Gastroesophageal sphincter (tissue), 4 donors: Measurements from ENCODE around the gene RPS3. TPM values are rescaled to one million over a fixed set of nuclear protein-coding genes. Genes with fewer than 3 reads are reported as not detected.
A peak's percentile ranks its signal among the peaks of the same experiment; 100 is the strongest.

Experiments used
- ATAC-seq: fragments of 150-250 bp; one replicate; pipeline ENCODE4 v1.9.1; 2016; ENCODE audit warnings: mild to moderate bottlenecking, moderate library complexity
- H3K27ac ChIP-seq, 4 donors: fragments of 200-600 bp; sonication (generic) in 3 of 4; 1 replicate in 3 of 4; 2 replicates in 1 of 4; pipeline ENCODE4 v1.5.1; 2016 to 2019
- H3K27me3 ChIP-seq: fragments of 200-600 bp; sonication (generic); one replicate; pipeline ENCODE4 v1.5.1; 2019
- H3K36me3 ChIP-seq, 2 donors: fragments of 200-600 bp; sonication (generic); one replicate each; pipeline ENCODE4 v1.5.1; 2019; ENCODE audit warnings: control low read depth in 1 of 2
- H3K4me1 ChIP-seq, 3 donors: fragments of 200-600 bp; sonication (generic); 1 replicate in 2 of 3; 2 replicates in 1 of 3; pipeline ENCODE4 v1.5.1; 2016 to 2019; ENCODE audit warnings: control low read depth in 2 of 3
- H3K4me3 ChIP-seq, 2 donors: fragments of 200-600 bp; sonication (generic); one replicate each; pipeline ENCODE4 v1.5.1; 2019; ENCODE audit warnings: mild to moderate bottlenecking in 1 of 2, moderate library complexity in 1 of 2
- H3K9me3 ChIP-seq, 3 donors: fragments of 200-600 bp; sonication (generic); one replicate each; pipeline ENCODE4 v1.5.1; 2017 to 2019; ENCODE audit warnings: control low read depth in 2 of 3
- CTCF ChIP-seq, 4 experiments: fragments of 200-600 bp in 2 of 4; fragments of 450-650 bp in 2 of 4; sonication (generic) in 1 of 4; IDR thresholded peaks; one replicate each; pipeline ENCODE4 v1.5.1; 2017 to 2019; ENCODE audit warnings: antibody characterized with exemption in 4 of 4, mild to moderate bottlenecking in 2 of 4, moderate library complexity in 2 of 4
- EP300 ChIP-seq: sonication (generic); formaldehyde crosslinking; IDR thresholded peaks from one replicate; pipeline ENCODE4 v1.6.1; 2017; ENCODE audit warnings: antibody characterized with exemption, mild to moderate bottlenecking
- POLR2A ChIP-seq, 2 donors: fragments of 450-650 bp; IDR thresholded peaks; one replicate each; pipeline ENCODE4 v1.6.1; 2017; ENCODE audit warnings: antibody characterized with exemption in 2 of 2, mild to moderate bottlenecking in 2 of 2, moderate library complexity in 1 of 2
- POLR2AphosphoS5 ChIP-seq: sonication (generic); formaldehyde crosslinking; IDR thresholded peaks from one replicate; pipeline ENCODE4 v1.6.1; 2017; ENCODE audit warnings: antibody characterized with exemption
- WGBS, 2 donors: methylation state at CpG; one replicate each; pipeline ENCODE4 v1.1.5; 2018; ENCODE audit warnings: low coverage in 1 of 2; 5-methylcytosine and 5-hydroxymethylcytosine counted together
- total RNA-seq, 4 donors: library from RNA; depleted of rRNA; stranded (reverse); fragments of >200 nt; gene quantifications; one replicate each; pipeline ENCODE4 v1.1.0, GENCODE V29; 2016

The RPS3 gene
- total RNA-seq, 4 donors from 2014 or later, result 767 to 1,946 (median 1,260) TPM

- 53 to 76% methylated on average over 3 to 8 of the region's 8 CpGs for WGBS, 2 donors
- TF ChIP-seq EP300 (no peak), POLR2AphosphoS5 (no peak), CTCF (IDR thresholded peaks at IDR 0.05) (no peak), POLR2A (IDR thresholded peaks at IDR 0.05) (no peak)
- no peaks in the 10 kb centered on the region for H3K4me1 ChIP-seq
- no peak overlapping the region for H3K4me3 ChIP-seq
- no peak for ATAC-seq
- no peaks in the 10 kb centered on the region for H3K9me3 ChIP-seq
- H3K27me3 ChIP-seq, result no peaks in the 10 kb centered on the region
- H3K27ac ChIP-seq, result no peak overlapping the region
- H3K36me3 ChIP-seq, result no peaks in the 10 kb centered on the region
These were observed 5.1 kb upstream of the RPS3 start for GRCh38 chr11:75394085-75394840.

GRCh38 chr11:75398906-75399305, 412 bp upstream of the RPS3 start:
- Histone ChIP-seq H3K4me1 (peaks cover 0 to 37% (median 11%) of the 10 kb centered on the region in 3 donors), H3K27me3 (no peaks in the 10 kb centered on the region), H3K4me3 (no peak overlapping the region), H3K36me3 (peaks cover 0 to 31% of the 10 kb centered on the region in 2 donors), H3K27ac (peak overlapping the region in 2 of 4 donors; percentile 89 to 96), H3K9me3 (no peaks in the 10 kb centered on the region)
- ATAC-seq, result no peak
- no peak for TF ChIP-seq POLR2A (IDR thresholded peaks at IDR 0.05)
- TF ChIP-seq EP300, result no peak
- TF ChIP-seq POLR2AphosphoS5, result no peak
- TF ChIP-seq CTCF (IDR thresholded peaks at IDR 0.05), result no peak
- 66% methylated on average over 8 of the region's 8 CpGs; no CpG with 5 or more reads in 1 of the 2 donors for WGBS, 2 donors

DNA sequence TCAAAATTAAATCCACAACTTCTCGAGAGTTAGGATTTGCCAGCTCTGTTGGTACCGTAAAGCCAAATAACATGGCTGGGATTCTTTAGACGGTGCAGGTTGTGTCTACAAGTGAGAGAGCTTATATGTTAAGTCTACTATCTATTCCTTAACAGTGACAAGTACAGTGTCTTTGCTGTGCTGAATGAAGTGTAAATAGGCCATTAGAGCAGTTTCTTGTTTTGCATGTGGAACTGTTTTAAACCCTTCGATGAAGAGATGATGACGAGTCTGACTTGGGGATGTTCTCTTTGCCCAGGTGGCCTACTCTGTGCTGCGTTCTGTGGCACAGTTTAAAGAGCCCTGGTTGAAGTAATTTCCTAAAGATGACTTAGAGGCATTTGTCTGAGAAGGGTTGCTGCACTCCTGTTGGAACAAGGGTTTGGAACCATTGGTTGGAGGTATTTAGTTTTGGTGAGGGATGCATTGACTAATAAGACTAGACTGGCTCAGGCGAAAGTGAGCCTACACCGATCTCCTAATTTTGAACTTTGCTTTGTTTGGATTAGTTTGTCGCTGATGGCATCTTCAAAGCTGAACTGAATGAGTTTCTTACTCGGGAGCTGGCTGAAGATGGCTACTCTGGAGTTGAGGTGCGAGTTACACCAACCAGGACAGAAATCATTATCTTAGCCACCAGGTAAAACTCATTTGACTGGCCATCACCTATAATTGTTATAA, 988 bp downstream of the RPS3 start:
- no peak for ATAC-seq
- H3K4me1 ChIP-seq, result peaks cover 0 to 37% (median 11%) of the 10 kb centered on the region in 3 donors

DNA sequence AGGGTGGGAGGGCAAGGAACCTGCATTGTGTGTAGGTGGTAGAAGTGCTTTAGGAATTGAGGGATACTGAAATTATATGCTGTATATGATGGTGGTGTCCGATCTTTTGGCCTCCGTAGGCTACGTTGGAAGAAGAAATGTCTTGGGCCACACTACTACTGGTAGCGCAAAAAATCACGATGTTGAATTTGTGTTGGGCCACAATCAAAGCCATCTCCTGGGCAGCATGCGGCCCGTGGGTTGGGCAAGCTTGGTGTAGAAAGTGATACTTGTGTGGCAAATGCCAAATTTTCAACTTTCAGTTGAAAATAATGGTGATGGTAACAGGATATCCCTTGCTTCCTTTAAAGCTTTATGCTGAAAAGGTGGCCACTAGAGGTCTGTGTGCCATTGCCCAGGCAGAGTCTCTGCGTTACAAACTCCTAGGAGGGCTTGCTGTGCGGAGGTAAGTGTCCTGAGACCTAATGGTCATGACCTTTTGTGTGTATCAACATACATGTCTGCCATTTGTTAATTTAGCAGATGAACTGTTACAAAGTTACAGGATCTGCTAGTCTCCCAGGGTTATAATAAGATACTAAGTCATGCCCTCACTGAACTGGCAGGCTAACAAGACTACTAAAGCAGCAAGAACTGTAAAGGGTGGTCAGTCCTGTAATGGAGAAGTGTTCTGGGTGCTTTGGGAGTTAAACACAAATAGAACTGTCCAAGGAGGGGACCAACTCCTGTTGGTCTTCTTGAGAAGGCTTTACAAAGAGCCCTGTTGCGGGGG, 2.9 kb downstream of the RPS3 start:
- TF ChIP-seq CTCF (IDR thresholded peaks at IDR 0.05) (no peak), POLR2AphosphoS5 (no peak), EP300 (no peak), POLR2A (IDR thresholded peaks at IDR 0.05) (no peak)
- WGBS, 2 donors, result 59 to 81% methylated on average over 3 to 10 of the region's 10 CpGs
- Histone ChIP-seq H3K9me3 (no peaks in the 10 kb centered on the region), H3K27ac (no peak overlapping the region), H3K36me3 (peaks cover 0 to 64% of the 10 kb centered on the region in 2 donors), H3K27me3 (no peaks in the 10 kb centered on the region), H3K4me1 (peaks cover 0 to 41% (median 11%) of the 10 kb centered on the region in 3 donors), H3K4me3 (no peak overlapping the region)
- no peak for ATAC-seq

More for the DNA sequence above, 988 bp downstream of the RPS3 start:
- Histone ChIP-seq H3K27me3 (no peaks in the 10 kb centered on the region), H3K27ac (peak overlapping the region; percentile 89 to 96 (median 92)), H3K4me3 (peak overlapping the region; percentile 72 to 80), H3K36me3 (peaks cover 0 to 45% of the 10 kb centered on the region in 2 donors), H3K9me3 (no peaks in the 10 kb centered on the region)
- TF ChIP-seq POLR2A (IDR thresholded peaks at IDR 0.05) (no peak), EP300 (no peak), POLR2AphosphoS5 (no peak), CTCF (IDR thresholded peaks at IDR 0.05) (no peak)
- WGBS, 2 donors, result 11 to 13% methylated on average over 11 of the region's 11 CpGs
